Stimulated activated CD8-positive, alpha-beta memory T cell treated with anti-CD3 and anti-CD28 coated beads, Interleukin-15, amount 100 ng/mL, for 1 hour (primary cell): ENCODE results near the gene BMP8B.

Experiments
- DNase-seq: peaks from one replicate; pipeline ENCODE4 v3.0.0-alpha.2; 2020; ENCODE audit warnings: low read depth

Gene BMP8B

GRCh38 chr1:39722495-39722894, 66.2 kb downstream of the BMP8B start:
- no peak for DNase-seq

DNA sequence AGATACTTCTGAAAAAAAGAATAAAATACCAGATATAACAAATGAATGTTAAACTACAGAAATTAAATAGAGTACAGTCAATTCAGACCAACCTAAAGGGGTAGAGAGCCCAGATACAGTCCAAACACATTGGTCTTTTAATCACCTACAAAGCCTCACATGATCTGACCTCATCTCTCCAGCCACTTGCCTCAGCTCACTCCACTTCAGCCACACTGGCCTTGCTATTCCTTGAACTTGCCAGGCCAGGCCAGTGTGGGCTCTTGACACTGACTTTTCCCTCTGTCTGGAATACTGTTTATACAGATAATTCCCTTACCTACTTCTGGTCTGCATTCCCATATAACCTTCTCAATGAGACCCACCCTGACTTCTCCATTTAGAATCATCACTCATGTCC, 67.0 kb downstream of the BMP8B start:
- no peak for DNase-seq

DNA sequence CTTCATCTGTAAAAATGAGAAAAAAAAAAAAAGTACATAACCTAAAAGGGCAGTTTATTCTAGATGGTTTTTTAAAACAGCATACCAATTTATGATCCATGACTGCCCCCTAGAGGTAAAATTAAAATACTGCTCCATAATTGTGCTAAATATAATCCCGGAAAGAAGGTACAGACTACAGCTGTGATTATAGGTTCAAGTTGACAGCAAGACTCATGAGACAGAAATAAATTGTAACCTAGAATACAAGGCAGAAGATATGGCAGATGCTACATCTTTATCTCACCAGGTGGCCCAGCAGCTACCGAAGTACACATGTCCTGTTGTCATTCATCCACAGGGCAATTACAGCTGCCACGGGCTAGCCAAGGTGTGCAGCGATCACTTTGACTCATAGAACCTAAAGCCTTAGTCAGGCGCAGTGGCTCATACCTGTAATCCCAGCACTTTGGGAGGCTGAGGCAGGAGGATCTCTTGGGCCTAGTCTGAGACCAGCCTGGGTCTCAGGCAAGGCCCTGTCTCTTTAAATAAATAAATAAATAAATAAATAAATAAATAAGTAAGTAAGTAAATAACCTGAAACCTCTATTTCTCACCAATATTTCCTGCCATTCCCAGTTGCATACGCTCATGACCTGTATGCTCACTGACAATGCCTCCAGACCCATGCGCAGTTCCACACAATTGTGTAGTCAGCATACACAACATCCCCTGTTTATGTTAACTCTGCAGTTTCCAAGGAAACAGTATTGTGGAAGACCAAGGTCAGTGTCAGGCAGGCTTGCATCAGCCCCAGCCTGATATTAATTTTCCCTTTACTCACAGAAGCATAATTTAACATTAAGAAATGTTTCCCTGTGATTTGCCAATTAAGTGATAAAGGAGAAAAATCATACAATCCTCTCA, 68.3 kb downstream of the BMP8B start:
- DNase-seq = no peak

GRCh38 chr1:39717809-39718208, 70.9 kb downstream of the BMP8B start:
- no peak for DNase-seq

DNA sequence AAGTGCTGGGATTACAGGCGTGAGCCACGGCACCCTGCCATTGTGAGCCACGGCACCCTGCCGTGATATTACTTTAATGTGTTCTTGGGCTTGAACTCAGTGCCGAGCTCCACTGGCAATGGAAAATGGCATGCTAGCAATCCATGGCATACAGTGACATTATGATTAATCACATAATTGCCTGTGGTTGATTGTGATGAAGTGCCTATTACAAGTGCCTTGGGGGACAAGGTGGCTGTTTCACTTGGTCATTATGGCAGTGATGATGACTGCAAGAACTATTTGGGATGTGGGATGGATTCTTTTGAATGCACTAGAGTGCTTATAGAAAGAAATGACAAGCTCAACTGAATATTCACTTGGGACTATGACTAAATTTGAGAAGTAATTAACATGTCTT, 75.1 kb downstream of the BMP8B start:
- DNase-seq = no peak

DNA sequence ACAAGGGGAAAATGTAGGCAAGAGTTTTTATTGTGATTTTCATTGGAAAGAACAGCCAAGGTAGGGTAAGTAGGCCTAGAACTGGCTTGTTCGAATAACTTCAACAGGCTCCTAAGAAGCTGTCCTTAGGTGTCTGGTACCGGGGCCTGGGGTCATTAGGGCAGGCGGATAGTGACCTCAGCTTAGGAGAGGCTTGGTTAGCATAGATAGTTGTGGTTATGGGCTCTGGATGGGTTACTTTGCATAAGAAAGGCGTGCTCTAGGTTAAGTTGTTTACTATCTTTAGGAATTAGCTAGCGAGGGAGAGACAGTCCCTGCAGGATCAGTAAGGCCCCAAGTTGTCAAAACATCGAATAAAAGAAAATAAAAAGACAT, 76.7 kb downstream of the BMP8B start:
- no peak for DNase-seq

DNA sequence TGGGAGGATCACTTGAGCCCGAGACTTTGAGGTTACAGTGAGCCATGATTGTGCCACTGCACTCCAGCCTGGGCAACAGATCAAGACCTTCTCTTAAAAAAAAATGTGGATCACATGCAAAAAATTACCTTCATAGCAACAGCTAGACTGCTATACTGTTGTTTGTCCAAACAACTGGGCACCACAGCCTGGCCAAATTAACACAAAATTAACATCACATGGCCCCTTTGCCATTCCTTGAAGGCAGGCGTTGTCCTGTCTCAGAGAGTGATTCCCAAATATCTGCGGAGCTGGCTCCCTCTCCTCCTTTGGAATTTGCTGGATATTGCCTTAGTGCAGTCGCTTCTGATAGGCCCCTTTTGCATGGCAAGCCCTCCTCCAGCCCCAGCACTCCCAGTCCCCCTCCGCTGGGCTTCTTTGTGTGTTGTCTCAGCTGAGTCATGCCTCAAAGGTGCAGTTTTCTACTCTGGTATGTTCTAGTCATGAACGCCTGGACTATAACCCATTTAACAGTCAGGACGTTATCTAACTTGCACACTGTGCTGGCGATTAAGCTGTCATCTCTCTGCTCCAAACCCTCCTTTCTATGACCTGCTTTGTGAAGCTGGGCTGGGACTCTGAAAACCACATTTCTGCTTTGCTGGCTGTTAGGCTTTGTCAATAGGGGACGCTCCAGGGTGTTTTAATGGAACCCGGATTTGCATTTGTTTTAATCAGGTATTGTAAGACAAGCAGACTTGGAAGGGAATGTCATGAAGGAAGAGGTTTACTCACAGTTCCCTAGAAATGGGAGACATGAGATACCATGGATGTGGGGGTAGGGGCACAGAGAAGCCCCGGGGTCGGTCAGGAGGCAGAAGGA, 77.3 kb downstream of the BMP8B start:
- DNase-seq = no peak

- DNase-seq = no peak
These were observed 81.2 kb downstream of the BMP8B start for GRCh38 chr1:39707506-39707905.
